ENCODE results near the gene MYO18B. TPM values are rescaled to one million over a fixed set of nuclear protein-coding genes. Genes with fewer than 3 reads are reported as not detected.

The MYO18B gene
- total RNA-seq, 4 donors from 2014 or later: under 0.01 to 0.50 (median 0.13) TPM

- Histone ChIP-seq H3K9me3 (no peaks in the 10 kb centered on the region), H3K4me1 (no peaks in the 10 kb centered on the region), H3K36me3 (peaks cover 0 to 20% (median 6%) of the 10 kb centered on the region in 4 donors), H3K27ac (replicated peaks in 1 of 4) (no peak overlapping the region), H3K27me3 (no peaks in the 10 kb centered on the region), H3K4me3 (no peak overlapping the region)
- 84% methylated on average over 10 of the region's 10 CpGs for whole genome bisulfite sequencing
- no peak for TF ChIP-seq EP300 (IDR thresholded peaks at IDR 0.05)
- intact Hi-C loops (cut with DNase I): no loop called here
- no peak for DNase-seq (ENCODE audit: extremely low spot score)
Measured at GRCh38 chr22:25718135-25718840, 23.7 kb upstream of the MYO18B start.

DNA sequence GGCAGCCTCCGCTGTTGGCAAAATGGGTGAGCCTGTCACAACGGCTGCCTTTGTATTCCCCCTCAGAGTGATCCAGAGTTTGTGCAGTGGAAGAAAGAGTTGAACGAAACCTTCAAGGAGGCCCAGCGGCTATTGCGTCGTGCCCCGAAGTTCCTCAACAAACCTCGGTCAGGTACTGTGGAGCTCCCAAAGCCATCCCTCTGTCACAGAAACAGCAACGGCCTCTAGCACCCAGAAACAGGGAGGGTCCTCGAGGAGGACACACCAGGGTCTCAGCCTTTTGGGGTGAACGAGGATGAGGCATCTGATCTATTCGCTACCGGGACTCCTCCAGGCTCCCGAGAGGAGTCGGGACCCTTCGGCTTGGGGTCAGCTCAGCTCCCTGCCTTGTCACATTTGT is 19.8 kb upstream of the MYO18B start:
- TF ChIP-seq POLR2A (IDR thresholded peaks at IDR 0.05; ENCODE audit: low read depth) (no peak), EP300 (IDR thresholded peaks at IDR 0.05) (no peak), POLR2AphosphoS5 (IDR thresholded peaks at IDR 0.05) (no peak)
- TF ChIP-seq, protein P1, sequence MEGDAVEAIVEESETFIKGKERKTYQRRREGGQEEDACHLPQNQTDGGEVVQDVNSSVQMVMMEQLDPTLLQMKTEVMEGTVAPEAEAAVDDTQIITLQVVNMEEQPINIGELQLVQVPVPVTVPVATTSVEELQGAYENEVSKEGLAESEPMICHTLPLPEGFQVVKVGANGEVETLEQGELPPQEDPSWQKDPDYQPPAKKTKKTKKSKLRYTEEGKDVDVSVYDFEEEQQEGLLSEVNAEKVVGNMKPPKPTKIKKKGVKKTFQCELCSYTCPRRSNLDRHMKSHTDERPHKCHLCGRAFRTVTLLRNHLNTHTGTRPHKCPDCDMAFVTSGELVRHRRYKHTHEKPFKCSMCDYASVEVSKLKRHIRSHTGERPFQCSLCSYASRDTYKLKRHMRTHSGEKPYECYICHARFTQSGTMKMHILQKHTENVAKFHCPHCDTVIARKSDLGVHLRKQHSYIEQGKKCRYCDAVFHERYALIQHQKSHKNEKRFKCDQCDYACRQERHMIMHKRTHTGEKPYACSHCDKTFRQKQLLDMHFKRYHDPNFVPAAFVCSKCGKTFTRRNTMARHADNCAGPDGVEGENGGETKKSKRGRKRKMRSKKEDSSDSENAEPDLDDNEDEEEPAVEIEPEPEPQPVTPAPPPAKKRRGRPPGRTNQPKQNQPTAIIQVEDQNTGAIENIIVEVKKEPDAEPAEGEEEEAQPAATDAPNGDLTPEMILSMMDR (IDR thresholded peaks at IDR 0.05): no peak
- no peak overlapping the region for H3K27ac ChIP-seq (replicated peaks in 1 of 4)
- H3K4me1 ChIP-seq: no peaks in the 10 kb centered on the region
- H3K36me3 ChIP-seq: peaks cover 0 to 10% (median 4%) of the 10 kb centered on the region in 4 donors
- H3K9me3 ChIP-seq: no peaks in the 10 kb centered on the region
- WGBS: 93% methylated on average over 15 of the region's 16 CpGs
- no peaks in the 10 kb centered on the region for H3K27me3 ChIP-seq
- H3K4me3 ChIP-seq: no peak overlapping the region
- DNase-seq (ENCODE audit: extremely low spot score): no peak
- intact Hi-C loops (cut with DNase I): no loop called here

GRCh38 chr22:25722626-25723025 is 19.4 kb upstream of the MYO18B start:
- TF ChIP-seq POLR2A (IDR thresholded peaks at IDR 0.05; ENCODE audit: low read depth) (no peak), POLR2AphosphoS5 (IDR thresholded peaks at IDR 0.05) (no peak), EP300 (IDR thresholded peaks at IDR 0.05) (no peak)
- peaks cover 0 to 10% (median 4%) of the 10 kb centered on the region in 4 donors for H3K36me3 ChIP-seq
- WGBS: 94% methylated on average over 3 of the region's 3 CpGs
- no peaks in the 10 kb centered on the region for H3K4me1 ChIP-seq
- DNase-seq (ENCODE audit: extremely low spot score): no peak
- H3K9me3 ChIP-seq: no peaks in the 10 kb centered on the region
- intact Hi-C loops (cut with DNase I): no loop called here
- H3K4me3 ChIP-seq: no peak overlapping the region
- H3K27me3 ChIP-seq: no peaks in the 10 kb centered on the region
- H3K27ac ChIP-seq (replicated peaks in 1 of 4): no peak overlapping the region

GRCh38 chr22:25726241-25726640 is 15.7 kb upstream of the MYO18B start:
- intact Hi-C loops (cut with DNase I): no loop called here
- Histone ChIP-seq H3K4me3 (no peak overlapping the region), H3K9me3 (no peaks in the 10 kb centered on the region), H3K4me1 (no peaks in the 10 kb centered on the region), H3K27ac (replicated peaks in 1 of 4) (no peak overlapping the region), H3K36me3 (peaks cover 0 to 10% (median 4%) of the 10 kb centered on the region in 4 donors), H3K27me3 (no peaks in the 10 kb centered on the region)
- 73% methylated on average over 4 of the region's 4 CpGs for WGBS
- no peak for DNase-seq (ENCODE audit: extremely low spot score)
- TF ChIP-seq POLR2AphosphoS5 (IDR thresholded peaks at IDR 0.05): no peak
- TF ChIP-seq, protein P1 (IDR thresholded peaks at IDR 0.05): no peak
- TF ChIP-seq EP300 (IDR thresholded peaks at IDR 0.05): no peak
- TF ChIP-seq POLR2A (IDR thresholded peaks at IDR 0.05; ENCODE audit: low read depth): no peak

GRCh38 chr22:25728071-25728470 is 13.9 kb upstream of the MYO18B start:
- H3K36me3 ChIP-seq: no peaks in the 10 kb centered on the region
- no peak overlapping the region for H3K27ac ChIP-seq (replicated peaks in 1 of 4)
- H3K4me3 ChIP-seq: no peak overlapping the region
- no peaks in the 10 kb centered on the region for H3K4me1 ChIP-seq
- WGBS: 85% methylated on average over 7 of the region's 7 CpGs
- peaks cover 0 to 9% (median 0%) of the 10 kb centered on the region in 4 donors for H3K27me3 ChIP-seq
- intact Hi-C loops (cut with DNase I): no loop called here
- TF ChIP-seq EP300 (IDR thresholded peaks at IDR 0.05) (no peak), POLR2A (IDR thresholded peaks at IDR 0.05; ENCODE audit: low read depth) (no peak), POLR2AphosphoS5 (IDR thresholded peaks at IDR 0.05) (no peak)
- no peaks in the 10 kb centered on the region for H3K9me3 ChIP-seq
- DNase-seq (ENCODE audit: extremely low spot score): no peak

GRCh38 chr22:25729016-25729995 is 12.7 kb upstream of the MYO18B start:
- intact Hi-C loops (cut with DNase I): no loop called here
- Histone ChIP-seq H3K4me1 (no peaks in the 10 kb centered on the region), H3K4me3 (no peak overlapping the region), H3K27ac (replicated peaks in 1 of 4) (no peak overlapping the region), H3K36me3 (no peaks in the 10 kb centered on the region), H3K9me3 (no peaks in the 10 kb centered on the region), H3K27me3 (peaks cover 0 to 21% (median 0%) of the 10 kb centered on the region in 4 donors)
- no peak for TF ChIP-seq POLR2AphosphoS5 (IDR thresholded peaks at IDR 0.05)
- no peak for TF ChIP-seq POLR2A (IDR thresholded peaks at IDR 0.05; ENCODE audit: low read depth)
- WGBS: 78% methylated on average over 19 of the region's 19 CpGs
- DNase-seq (ENCODE audit: extremely low spot score): no peak

All from esophagus muscularis mucosa (tissue), 4 donors.